ENCODE data around the gene TXNDC2. TPM values are rescaled to one million over a fixed set of nuclear protein-coding genes. Genes with fewer than 3 reads are reported as not detected.
"Not testable (repeated sequence)": the region's sequence is repeated elsewhere in the genome, so short reads cannot be mapped to it uniquely, and the experiment has no call there.

TXNDC2 gene
- total RNA-seq, 4 donors from 2014 or later: not detected

- Histone ChIP-seq H3K27me3 (no peaks in the 10 kb centered on the region), H3K9me3 (no peaks in the 10 kb centered on the region), H3K36me3 (no peaks in the 10 kb centered on the region), H3K4me3 (no peak overlapping the region), H3K4me1 (no peaks in the 10 kb centered on the region), H3K27ac (no peak overlapping the region)
- DNase-seq (no peak), ATAC-seq (no peak)
- in situ Hi-C loops (cut with MboI; ENCODE audit: low sequenced_read_pairs in 4 of 4): no loop called here
- intact Hi-C loops (cut with DNase I; ENCODE audit: low total_unique reads): no loop called here
- TF ChIP-seq CTCF (IDR thresholded peaks at IDR 0.05 in 4 of 5, conservative IDR thresholded peaks at IDR 0.05 in 1 of 5) (no peak), POLR2A (IDR thresholded peaks at IDR 0.05) (no peak)
These were observed 13.2 kb downstream of the TXNDC2 start for GRCh38 chr18:9898792-9899549.

GRCh38 chr18:9899550-9899930 lies 13.8 kb downstream of the TXNDC2 start:
- DNase-seq; H3K36me3 ChIP-seq; ATAC-seq; H3K4me3 ChIP-seq; H3K4me1 ChIP-seq; H3K9me3 ChIP-seq; H3K27ac ChIP-seq; in situ Hi-C loops (cut with MboI; ENCODE audit: low sequenced_read_pairs in 4 of 4); intact Hi-C loops (cut with DNase I; ENCODE audit: low total_unique reads); H3K27me3 ChIP-seq: not testable (repeated sequence)

- H3K4me1 ChIP-seq: no peaks in the 10 kb centered on the region
- H3K27ac ChIP-seq: no peak overlapping the region
- in situ Hi-C loops (cut with MboI; ENCODE audit: low sequenced_read_pairs in 4 of 4): loop anchor here in 2 of 4 donors (25.0 kb wide), 1 partner anchor 88 kb away; no protein-coding TSS in a partner anchor
- H3K9me3 ChIP-seq: no peaks in the 10 kb centered on the region
- no peak overlapping the region for H3K4me3 ChIP-seq
- intact Hi-C loops (cut with DNase I; ENCODE audit: low total_unique reads): no loop called here
- no peaks in the 10 kb centered on the region for H3K36me3 ChIP-seq
- H3K27me3 ChIP-seq: no peaks in the 10 kb centered on the region
- TF ChIP-seq CTCF (IDR thresholded peaks at IDR 0.05 in 4 of 5, conservative IDR thresholded peaks at IDR 0.05 in 1 of 5) (no peak), POLR2A (IDR thresholded peaks at IDR 0.05) (no peak)
- no peak for ATAC-seq
- DNase-seq: no peak
These were observed 14.9 kb downstream of the TXNDC2 start for GRCh38 chr18:9900699-9901098.

- Histone ChIP-seq H3K9me3 (no peaks in the 10 kb centered on the region), H3K4me3 (no peak overlapping the region), H3K27ac (peak overlapping the region in 2 of 4 donors; percentile 29 to 50), H3K27me3 (no peaks in the 10 kb centered on the region), H3K36me3 (no peaks in the 10 kb centered on the region), H3K4me1 (no peaks in the 10 kb centered on the region)
- ATAC-seq (peak; percentile 34 to 56), DNase-seq (peak in 1 of 2 donors; percentile 54)
- intact Hi-C loops (cut with DNase I; ENCODE audit: low total_unique reads): no loop called here
- TF ChIP-seq CTCF (IDR thresholded peaks at IDR 0.05 in 4 of 5, conservative IDR thresholded peaks at IDR 0.05 in 1 of 5): no peak
- TF ChIP-seq POLR2A (IDR thresholded peaks at IDR 0.05): no peak
- in situ Hi-C loops (cut with MboI; ENCODE audit: low sequenced_read_pairs in 4 of 4): loop anchor here in 2 of 4 donors (25.0 kb wide), 1 partner anchor 89 kb away; no protein-coding TSS in a partner anchor
These were observed 15.6 kb downstream of the TXNDC2 start for GRCh38 chr18:9901377-9901776.

- peak; percentile 29 to 79 for DNase-seq
- H3K9me3 ChIP-seq; H3K27me3 ChIP-seq; H3K36me3 ChIP-seq; H3K4me1 ChIP-seq; H3K4me3 ChIP-seq; intact Hi-C loops (cut with DNase I; ENCODE audit: low total_unique reads): not testable (repeated sequence)
- peak; percentile 55 to 79 for ATAC-seq
- in situ Hi-C loops (cut with MboI; ENCODE audit: low sequenced_read_pairs in 4 of 4): loop anchor here in 2 of 4 donors (25.0 kb wide), 1 partner anchor 90 kb away; no protein-coding TSS in a partner anchor
- H3K27ac ChIP-seq: peak overlapping the region; percentile 21 to 60 (median 30)
These were observed 16.5 kb downstream of the TXNDC2 start for GRCh38 chr18:9902264-9902663.
